GM12873 (cell line): ENCODE measurements around the gene MBOAT7.

Experiments
- TF ChIP-seq, protein P1 (sequence below): IDR thresholded peaks from 2 replicates; pipeline ENCODE4 v1.5.1; 2012; ENCODE audit warnings: low read depth, mild to moderate bottlenecking, moderate library complexity, low read length, control low read depth; ENCODE audit not compliant: insufficient read depth; ENCODE audit errors: missing control alignments

Gene MBOAT7

DNA sequence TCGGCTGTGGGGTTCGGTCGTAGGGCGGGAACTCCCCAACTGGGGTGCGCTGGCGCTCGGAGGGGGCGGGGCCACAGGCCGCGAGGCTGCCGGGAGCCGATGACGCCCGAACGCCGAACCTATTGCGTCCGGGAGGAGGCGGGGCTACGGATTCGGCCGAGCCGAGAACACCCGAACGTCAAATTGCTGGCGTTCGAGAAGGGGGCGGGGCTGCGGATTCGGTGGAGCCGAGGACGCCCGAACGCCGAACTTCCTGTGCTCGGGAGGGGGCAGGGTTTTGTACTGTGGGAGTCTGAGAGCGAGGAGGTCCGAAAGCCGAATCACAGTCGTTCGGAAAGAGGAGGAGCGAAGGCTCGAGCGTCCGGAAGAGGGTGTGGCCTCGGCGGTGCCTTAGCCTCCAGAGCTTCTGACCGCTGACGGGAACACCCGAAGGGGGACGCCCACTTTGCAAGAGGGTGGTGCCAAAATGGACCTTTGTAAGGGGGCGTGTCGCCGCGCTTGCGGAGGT is 1.2 kb upstream of the MBOAT7 start:
- TF ChIP-seq, protein P1, sequence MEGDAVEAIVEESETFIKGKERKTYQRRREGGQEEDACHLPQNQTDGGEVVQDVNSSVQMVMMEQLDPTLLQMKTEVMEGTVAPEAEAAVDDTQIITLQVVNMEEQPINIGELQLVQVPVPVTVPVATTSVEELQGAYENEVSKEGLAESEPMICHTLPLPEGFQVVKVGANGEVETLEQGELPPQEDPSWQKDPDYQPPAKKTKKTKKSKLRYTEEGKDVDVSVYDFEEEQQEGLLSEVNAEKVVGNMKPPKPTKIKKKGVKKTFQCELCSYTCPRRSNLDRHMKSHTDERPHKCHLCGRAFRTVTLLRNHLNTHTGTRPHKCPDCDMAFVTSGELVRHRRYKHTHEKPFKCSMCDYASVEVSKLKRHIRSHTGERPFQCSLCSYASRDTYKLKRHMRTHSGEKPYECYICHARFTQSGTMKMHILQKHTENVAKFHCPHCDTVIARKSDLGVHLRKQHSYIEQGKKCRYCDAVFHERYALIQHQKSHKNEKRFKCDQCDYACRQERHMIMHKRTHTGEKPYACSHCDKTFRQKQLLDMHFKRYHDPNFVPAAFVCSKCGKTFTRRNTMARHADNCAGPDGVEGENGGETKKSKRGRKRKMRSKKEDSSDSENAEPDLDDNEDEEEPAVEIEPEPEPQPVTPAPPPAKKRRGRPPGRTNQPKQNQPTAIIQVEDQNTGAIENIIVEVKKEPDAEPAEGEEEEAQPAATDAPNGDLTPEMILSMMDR: no peak

DNA sequence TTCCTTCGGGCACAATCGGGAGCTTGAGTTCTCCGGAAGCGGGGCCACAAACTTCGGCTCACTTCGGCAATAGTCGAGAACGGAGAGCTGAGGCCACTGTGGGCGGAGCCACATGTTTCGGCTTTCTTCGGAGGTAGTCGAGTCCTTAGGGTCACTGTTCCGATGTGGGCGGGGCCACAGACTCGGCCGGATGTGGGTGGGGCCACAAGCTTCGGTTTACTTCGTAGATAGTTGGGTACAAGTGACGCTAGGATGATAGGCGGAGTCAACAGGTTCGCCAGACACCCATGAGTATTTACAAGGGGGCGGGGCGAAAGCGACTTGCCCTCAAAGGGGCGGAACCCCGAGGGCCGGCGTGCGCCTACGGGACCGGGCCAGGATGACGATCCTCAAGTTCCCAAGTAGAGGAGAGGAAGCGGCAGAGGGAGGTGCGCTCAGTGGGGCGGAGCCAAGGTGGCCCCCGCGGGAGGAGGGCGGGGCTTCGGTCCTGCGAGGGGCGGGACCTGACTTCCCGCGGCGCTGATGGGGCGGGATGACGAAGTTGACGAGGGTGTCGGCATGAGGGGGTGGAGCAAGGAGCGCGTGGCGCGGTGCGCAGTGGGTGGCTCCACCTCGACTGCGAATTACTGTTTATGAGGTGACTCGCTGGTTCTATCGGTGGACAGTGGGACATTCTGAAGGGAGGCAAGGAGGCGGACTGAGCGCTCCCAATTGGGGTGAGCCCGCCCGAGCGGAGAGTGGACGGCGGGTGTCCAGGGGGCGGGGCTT is 539 bp upstream of the MBOAT7 start:
- TF ChIP-seq, protein P1: no peak

- TF ChIP-seq, protein P1: no peak
Observed at GRCh38 chr19:54188215-54188871, 1.0 kb downstream of the MBOAT7 start.

GRCh38 chr19:54186934-54187381 is 2.4 kb downstream of the MBOAT7 start:
- TF ChIP-seq, protein P1: no peak

- TF ChIP-seq, protein P1: no peak
Observed at GRCh38 chr19:54186351-54186750, 3.0 kb downstream of the MBOAT7 start.

GRCh38 chr19:54183431-54183830 is 5.9 kb downstream of the MBOAT7 start:
- TF ChIP-seq, protein P1: no peak

DNA sequence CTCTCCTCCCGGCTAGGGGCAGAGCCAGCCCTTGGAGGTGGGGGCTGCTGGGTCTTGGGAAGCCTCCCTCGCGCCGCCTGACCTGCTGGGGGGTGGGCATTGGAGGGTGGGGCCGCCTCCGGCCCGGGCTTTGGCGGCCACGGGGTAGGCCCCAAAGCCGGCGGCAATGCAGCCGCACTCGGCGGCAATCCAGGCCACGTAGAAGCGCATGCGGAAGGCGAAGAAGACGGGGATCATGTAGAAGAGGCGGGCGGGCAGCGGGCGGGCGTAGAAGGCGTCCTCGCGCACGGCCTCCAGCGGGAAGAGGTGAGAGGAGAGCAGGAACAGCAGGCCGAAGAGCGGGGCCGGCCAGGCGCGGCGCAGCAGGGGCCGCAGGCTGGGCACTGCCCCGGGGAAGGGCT is 8.7 kb downstream of the MBOAT7 start:
- TF ChIP-seq, protein P1: no peak
